Osteoblast (primary cell): ENCODE results near the gene SHLD1. TPM values are rescaled to one million over a fixed set of nuclear protein-coding genes. Genes with fewer than 3 reads are reported as not detected.

Experiments used
- DNase-seq: peaks from one replicate; pipeline ENCODE4 v3.0.0; 2011; ENCODE audit warnings: low spot score, mixed read lengths; ENCODE audit not compliant: insufficient read length; ENCODE audit errors: missing footprints
- H2AFZ ChIP-seq: 2 replicates; pipeline ENCODE4 v1.6.0; 2011; ENCODE audit warnings: mild to moderate bottlenecking, low read length
- H3K27ac ChIP-seq: 2 replicates; pipeline ENCODE4 v1.5.1; 2011; ENCODE audit warnings: mild to moderate bottlenecking, low read depth, low read length, moderate library complexity
- H3K27me3 ChIP-seq: 2 replicates; pipeline ENCODE4 v1.6.0; 2012; ENCODE audit warnings: mild to moderate bottlenecking, control low read depth, inconsistent platforms, low read length, moderate library complexity; ENCODE audit not compliant: insufficient read depth
- H3K36me3 ChIP-seq: 2 replicates; pipeline ENCODE4 v1.5.1; 2011; ENCODE audit warnings: mild to moderate bottlenecking, low read length, control low read depth, moderate library complexity; ENCODE audit not compliant: insufficient read depth
- H3K4me1 ChIP-seq: 2 replicates; pipeline ENCODE4 v1.5.1; 2011; ENCODE audit warnings: mild to moderate bottlenecking, low read length, control low read depth, moderate library complexity; ENCODE audit not compliant: insufficient read depth
- H3K4me2 ChIP-seq: 2 replicates; pipeline ENCODE4 v1.6.0; 2011; ENCODE audit warnings: mild to moderate bottlenecking, low read length; ENCODE audit not compliant: insufficient read depth
- H3K4me3 ChIP-seq: fragments of 200-600 bp; sonication (generic); 3 replicates; pipeline ENCODE4 v1.5.1; 2012; ENCODE audit warnings: mild to moderate bottlenecking, low read length, inconsistent platforms; ENCODE audit not compliant: insufficient read depth
- H3K79me2 ChIP-seq: 2 replicates; pipeline ENCODE4 v1.6.0; 2012; ENCODE audit warnings: mild to moderate bottlenecking, low read length, control low read depth, inconsistent platforms; ENCODE audit not compliant: insufficient read depth
- H3K9me3 ChIP-seq: 2 replicates; pipeline ENCODE4 v1.5.1; 2011; ENCODE audit warnings: low read depth, low read length, control low read depth
- H4K20me1 ChIP-seq: 2 replicates; pipeline ENCODE4 v1.6.0; 2012; ENCODE audit warnings: mild to moderate bottlenecking, low read length, control low read depth; ENCODE audit not compliant: insufficient read depth
- total RNA-seq: library from RNA; depleted of rRNA; stranded (reverse); fragments of >200 nt; gene quantifications from 2 replicates; pipeline ENCODE4 v1.2.3, GENCODE V29; 2012
- TF ChIP-seq, protein P1 (sequence below): IDR thresholded peaks from 2 replicates; pipeline ENCODE4 v1.5.1; 2011; ENCODE audit warnings: mild to moderate bottlenecking, low read depth, low read length, moderate library complexity; ENCODE audit errors: extremely low read depth

The SHLD1 gene
- total RNA-seq, 1 donor = 1.4 TPM

DNA sequence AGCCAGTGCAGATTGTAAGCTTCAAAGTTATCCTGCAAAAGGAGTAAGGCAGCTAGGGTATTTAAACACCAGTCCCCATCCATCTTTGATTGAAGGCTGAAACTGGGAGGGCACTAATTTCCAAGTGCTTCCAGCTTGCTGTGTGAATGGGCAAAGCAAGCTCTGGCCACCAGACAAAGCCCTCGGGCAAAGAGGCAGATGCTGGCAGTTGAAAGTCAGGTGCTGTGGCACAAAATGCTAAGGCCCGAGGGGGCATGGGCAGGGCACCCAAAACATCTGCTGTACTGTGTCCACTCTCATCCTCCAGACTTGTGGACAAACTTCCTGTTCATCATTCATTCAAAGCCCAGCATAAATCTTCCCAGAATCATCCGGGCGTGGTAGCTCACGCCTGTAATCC lies 137.2 kb downstream of the SHLD1 start:
- no peaks in the 10 kb centered on the region for H4K20me1 ChIP-seq
- H3K4me2 ChIP-seq = no peak overlapping the region
- H3K27me3 ChIP-seq = peaks cover 10% of the 10 kb centered on the region
- DNase-seq = no peak
- no peak overlapping the region for H2AFZ ChIP-seq
- H3K4me1 ChIP-seq = no peaks in the 10 kb centered on the region
- no peaks in the 10 kb centered on the region for H3K79me2 ChIP-seq
- no peak overlapping the region for H3K4me3 ChIP-seq
- no peaks in the 10 kb centered on the region for H3K36me3 ChIP-seq
- TF ChIP-seq, protein P1, sequence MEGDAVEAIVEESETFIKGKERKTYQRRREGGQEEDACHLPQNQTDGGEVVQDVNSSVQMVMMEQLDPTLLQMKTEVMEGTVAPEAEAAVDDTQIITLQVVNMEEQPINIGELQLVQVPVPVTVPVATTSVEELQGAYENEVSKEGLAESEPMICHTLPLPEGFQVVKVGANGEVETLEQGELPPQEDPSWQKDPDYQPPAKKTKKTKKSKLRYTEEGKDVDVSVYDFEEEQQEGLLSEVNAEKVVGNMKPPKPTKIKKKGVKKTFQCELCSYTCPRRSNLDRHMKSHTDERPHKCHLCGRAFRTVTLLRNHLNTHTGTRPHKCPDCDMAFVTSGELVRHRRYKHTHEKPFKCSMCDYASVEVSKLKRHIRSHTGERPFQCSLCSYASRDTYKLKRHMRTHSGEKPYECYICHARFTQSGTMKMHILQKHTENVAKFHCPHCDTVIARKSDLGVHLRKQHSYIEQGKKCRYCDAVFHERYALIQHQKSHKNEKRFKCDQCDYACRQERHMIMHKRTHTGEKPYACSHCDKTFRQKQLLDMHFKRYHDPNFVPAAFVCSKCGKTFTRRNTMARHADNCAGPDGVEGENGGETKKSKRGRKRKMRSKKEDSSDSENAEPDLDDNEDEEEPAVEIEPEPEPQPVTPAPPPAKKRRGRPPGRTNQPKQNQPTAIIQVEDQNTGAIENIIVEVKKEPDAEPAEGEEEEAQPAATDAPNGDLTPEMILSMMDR = no peak
- H3K27ac ChIP-seq = no peak overlapping the region
- H3K9me3 ChIP-seq = no peaks in the 10 kb centered on the region

DNA sequence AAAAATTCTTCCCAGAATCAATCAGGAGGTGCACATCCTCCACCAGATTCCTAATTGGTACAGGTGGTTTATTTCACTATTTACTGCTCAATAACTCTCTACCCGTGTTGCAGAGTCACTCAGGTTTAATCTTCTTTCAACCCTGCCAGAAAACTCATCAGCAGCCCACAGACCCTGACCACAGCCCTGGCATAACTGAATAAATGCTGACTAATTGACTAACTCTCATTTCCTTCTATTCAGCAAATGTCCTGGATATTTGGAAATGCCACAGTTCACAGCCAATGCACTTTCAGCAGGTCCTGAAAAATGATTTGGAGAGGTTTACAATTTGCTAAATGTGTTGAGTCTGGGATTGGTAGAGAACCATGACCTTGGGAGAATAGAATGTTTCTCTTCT lies 137.8 kb downstream of the SHLD1 start:
- no peaks in the 10 kb centered on the region for H3K9me3 ChIP-seq
- H3K27me3 ChIP-seq = peaks cover 10% of the 10 kb centered on the region
- no peaks in the 10 kb centered on the region for H3K79me2 ChIP-seq
- no peaks in the 10 kb centered on the region for H3K36me3 ChIP-seq
- no peaks in the 10 kb centered on the region for H4K20me1 ChIP-seq
- no peak overlapping the region for H3K27ac ChIP-seq
- no peaks in the 10 kb centered on the region for H3K4me1 ChIP-seq
- no peak for DNase-seq
- no peak overlapping the region for H3K4me3 ChIP-seq
- no peak overlapping the region for H3K4me2 ChIP-seq
- TF ChIP-seq, protein P1 = no peak
- H2AFZ ChIP-seq = no peak overlapping the region

DNA sequence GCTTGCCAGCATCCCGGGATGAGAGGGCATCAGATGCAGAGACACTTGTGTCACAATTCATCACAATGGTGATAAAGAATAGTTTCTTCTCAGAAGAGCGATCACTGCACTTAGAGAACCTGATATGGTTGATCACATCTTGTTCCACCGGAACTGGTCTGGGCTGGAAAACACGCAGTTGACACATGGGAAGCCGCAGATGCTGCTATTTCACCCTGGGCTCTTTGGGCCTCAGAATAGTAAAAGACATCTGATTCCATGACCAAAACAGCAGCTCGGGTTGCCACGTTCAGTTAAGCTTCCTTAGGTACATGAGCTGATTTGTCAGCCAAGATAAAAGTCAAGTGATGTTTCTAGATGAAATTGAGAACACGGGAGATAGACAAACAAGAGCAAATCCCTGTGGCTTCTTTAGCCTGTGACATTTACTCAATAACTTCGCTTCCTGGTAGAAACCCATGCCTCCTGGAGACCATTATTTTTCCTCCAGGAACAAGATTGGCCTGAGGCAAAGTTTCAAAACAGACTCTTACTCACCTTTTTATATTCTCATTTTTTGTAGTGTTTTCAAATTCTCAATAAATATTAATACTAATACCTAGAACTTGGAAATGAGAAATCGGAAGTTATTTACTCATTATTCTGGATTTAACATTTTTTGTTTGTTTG lies 140.7 kb downstream of the SHLD1 start:
- DNase-seq = no peak
- Histone ChIP-seq H3K4me2 (no peak overlapping the region), H3K27me3 (peaks cover 10% of the 10 kb centered on the region), H3K27ac (no peak overlapping the region), H3K36me3 (no peaks in the 10 kb centered on the region), H3K4me3 (no peak overlapping the region), H2AFZ (no peak overlapping the region), H3K4me1 (no peaks in the 10 kb centered on the region), H3K79me2 (no peaks in the 10 kb centered on the region), H3K9me3 (no peaks in the 10 kb centered on the region), H4K20me1 (no peaks in the 10 kb centered on the region)
- TF ChIP-seq, protein P1 = no peak

DNA sequence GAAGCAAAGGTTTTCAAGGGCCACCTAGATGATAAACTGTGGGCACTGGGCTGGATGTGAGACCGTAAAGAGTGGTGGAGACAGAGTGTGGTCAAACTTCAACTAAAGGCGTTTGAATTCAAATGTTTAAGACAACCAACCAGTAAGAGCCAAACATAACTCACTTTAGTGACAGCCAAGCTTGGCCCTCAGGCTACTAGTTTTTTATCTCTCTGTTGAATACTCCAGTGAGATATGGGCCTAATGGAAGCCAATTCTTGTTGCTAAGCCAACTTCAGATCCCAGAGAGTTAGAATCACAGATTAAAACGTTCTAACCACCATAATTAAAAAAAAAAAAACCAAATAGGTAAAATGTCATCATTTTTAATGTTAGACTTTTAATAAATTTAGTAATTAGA lies 142.9 kb downstream of the SHLD1 start:
- no peak for DNase-seq
- Histone ChIP-seq H3K36me3 (no peaks in the 10 kb centered on the region), H3K79me2 (no peaks in the 10 kb centered on the region), H3K9me3 (no peaks in the 10 kb centered on the region), H3K27ac (no peak overlapping the region), H2AFZ (no peak overlapping the region), H3K27me3 (peaks cover 3% of the 10 kb centered on the region), H4K20me1 (no peaks in the 10 kb centered on the region), H3K4me3 (no peak overlapping the region), H3K4me2 (no peak overlapping the region), H3K4me1 (no peaks in the 10 kb centered on the region)
- TF ChIP-seq, protein P1 = no peak
